Choroid plexus epithelial cell (primary cell): Measurements from ENCODE around the gene SLC16A9.
A peak's percentile ranks its signal among the peaks of the same experiment; 100 is the strongest.

ENCODE experiments used
- DNase-seq: peaks from one replicate; pipeline ENCODE4 v3.0.0-alpha.2; 2010; ENCODE audit warnings: low read depth
- H3K4me3 ChIP-seq: 2 replicates; pipeline ENCODE4 v1.5.1; 2011; ENCODE audit warnings: low read depth, mild to moderate bottlenecking, control low read depth, low read length, moderate library complexity
- TF ChIP-seq, protein P1 (sequence below): conservative IDR thresholded peaks from 2 replicates; pipeline ENCODE4 v1.5.1; 2011; ENCODE audit warnings: low read depth, mild to moderate bottlenecking, control low read depth, inconsistent platforms, low read length, moderate library complexity

The SLC16A9 gene

DNA sequence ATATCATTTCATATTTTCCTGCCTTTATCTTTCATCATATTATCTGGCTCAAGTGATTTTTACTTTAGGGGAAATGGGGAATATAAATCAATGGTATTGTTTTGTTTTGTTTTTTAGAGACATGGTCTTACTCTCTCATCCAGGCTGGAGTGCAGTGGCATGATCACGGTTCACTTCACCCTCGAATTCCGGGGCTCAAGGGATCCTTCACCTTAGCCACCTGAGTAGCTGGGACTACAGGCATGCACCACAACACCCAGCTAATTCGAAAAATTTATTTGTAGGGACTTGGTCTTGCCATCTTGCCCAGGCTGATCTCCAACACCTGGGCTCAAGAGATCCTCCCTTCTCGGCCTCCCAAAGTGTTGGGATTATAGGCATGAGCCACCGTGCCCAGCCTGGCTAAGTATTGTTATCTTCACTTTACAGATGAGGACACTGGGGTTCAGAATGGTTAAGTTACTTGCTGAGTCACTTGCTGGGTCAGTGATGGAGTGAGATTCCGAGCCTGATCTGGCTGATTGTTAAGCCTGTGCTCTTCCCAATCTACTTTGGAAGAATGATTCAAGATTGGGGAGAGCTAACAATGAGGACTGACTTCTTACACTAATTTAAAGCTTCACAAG, 3.7 kb upstream of the SLC16A9 start:
- DNase-seq: no peak
- TF ChIP-seq, protein P1, sequence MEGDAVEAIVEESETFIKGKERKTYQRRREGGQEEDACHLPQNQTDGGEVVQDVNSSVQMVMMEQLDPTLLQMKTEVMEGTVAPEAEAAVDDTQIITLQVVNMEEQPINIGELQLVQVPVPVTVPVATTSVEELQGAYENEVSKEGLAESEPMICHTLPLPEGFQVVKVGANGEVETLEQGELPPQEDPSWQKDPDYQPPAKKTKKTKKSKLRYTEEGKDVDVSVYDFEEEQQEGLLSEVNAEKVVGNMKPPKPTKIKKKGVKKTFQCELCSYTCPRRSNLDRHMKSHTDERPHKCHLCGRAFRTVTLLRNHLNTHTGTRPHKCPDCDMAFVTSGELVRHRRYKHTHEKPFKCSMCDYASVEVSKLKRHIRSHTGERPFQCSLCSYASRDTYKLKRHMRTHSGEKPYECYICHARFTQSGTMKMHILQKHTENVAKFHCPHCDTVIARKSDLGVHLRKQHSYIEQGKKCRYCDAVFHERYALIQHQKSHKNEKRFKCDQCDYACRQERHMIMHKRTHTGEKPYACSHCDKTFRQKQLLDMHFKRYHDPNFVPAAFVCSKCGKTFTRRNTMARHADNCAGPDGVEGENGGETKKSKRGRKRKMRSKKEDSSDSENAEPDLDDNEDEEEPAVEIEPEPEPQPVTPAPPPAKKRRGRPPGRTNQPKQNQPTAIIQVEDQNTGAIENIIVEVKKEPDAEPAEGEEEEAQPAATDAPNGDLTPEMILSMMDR: no peak
- H3K4me3 ChIP-seq: no peak overlapping the region

DNA sequence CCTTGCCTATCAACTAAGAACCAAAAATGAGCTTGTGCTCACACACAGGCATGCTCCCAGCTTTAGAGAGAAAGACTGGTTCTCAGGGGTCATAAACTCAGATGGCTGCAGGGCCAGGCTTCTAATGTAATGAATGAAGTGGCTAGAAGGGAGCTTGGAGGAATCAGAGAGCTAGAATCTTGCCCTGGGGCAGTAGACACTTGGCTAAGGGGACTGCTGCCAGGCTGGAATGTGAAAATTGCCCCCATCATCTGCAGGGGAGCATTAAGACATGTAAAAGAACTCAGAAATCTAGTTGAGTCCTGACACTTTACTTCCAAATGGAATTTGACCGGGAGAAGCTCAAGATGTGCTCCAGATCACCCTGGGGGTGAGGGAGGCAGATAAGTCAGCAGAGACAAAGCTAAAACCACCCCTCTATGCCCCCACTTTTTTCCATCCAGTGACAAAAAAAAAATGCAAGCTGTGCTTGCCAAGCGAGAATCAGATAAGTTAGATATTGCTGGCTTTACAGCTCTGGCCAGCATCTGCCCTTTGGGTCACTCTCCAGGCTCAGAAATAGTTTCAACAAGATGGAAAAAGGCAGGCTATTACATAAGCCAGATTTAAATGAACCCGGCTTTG, 2.3 kb upstream of the SLC16A9 start:
- DNase-seq: peak; percentile 14
- TF ChIP-seq, protein P1: no peak
- H3K4me3 ChIP-seq: no peak overlapping the region

DNA sequence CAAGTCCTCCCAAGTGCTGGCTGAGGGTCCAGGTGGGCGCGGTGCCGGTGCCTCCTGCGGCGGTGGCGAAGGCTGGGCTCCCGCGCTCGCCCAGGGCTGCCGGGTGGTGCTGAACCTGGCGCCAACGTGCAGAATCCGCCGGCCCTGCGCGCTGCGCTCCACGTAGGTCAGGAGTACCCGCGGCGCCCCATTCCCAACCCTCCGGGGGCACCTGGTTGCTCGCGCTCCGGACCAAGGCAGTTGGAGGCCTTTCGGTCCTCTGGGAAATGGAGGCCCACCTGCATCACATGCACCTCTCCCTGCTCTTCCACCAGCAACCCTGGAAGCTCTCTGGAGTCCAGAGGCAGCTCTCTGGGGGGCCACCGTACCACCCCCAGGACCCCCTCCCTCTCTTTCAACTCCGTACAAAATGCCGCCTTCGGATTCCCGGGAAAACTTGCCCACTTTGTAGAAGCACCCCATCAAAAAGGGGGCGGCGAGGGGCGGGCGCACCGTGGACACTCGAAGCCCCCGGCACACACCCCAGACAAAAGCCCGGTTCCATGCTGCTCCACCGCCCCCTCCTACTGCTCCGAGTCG, 745 bp downstream of the SLC16A9 start:
- peak; percentile 4 for DNase-seq
- TF ChIP-seq, protein P1: no peak
- peak overlapping the region; percentile 53 for H3K4me3 ChIP-seq

DNA sequence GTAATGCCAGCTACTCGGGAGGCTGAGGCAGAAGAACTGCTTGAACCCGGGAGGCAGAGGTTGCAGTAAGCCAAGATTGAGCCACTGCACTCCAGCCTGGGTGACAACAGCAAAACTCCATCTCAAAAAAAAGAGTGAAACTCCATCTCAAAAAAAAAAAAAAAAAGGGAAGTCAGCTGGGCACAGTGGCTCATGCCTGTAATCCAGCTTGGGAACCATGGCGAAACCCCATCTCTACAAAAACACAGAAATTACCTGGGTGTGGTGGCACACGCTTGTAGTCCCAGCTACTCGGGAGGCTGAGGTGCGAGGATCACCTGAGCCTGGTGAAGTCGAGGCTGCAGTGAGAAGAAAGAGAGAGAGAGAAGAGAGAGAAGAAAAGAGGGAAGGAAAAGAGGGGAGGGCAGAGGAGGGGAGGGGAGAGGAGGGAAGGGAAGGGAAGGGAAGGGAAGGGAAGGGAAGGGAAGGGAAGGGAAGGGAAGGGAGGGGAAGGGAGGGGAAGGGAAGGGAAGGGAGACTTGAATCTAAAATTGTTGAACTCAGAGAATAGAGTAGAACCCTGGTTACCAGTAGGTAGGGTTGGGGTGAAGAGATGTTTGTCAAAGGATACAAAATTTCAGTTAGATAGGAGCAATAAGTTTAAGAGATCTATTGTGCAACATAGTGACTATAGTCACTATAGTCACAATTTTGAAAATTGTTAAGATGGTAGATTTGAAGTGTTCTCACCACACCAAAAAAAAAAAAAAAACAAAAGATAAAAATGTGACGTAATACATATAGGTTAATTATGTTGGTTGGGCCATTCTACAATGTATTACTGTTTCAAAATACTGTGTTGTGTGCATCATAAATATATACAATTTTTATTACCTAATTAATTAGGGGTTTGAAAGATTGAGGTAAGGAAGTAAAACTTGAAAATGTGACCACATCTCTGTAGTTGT, 2.5 kb downstream of the SLC16A9 start:
- TF ChIP-seq, protein P1: no peak
- DNase-seq: no peak
- no peak overlapping the region for H3K4me3 ChIP-seq

DNA sequence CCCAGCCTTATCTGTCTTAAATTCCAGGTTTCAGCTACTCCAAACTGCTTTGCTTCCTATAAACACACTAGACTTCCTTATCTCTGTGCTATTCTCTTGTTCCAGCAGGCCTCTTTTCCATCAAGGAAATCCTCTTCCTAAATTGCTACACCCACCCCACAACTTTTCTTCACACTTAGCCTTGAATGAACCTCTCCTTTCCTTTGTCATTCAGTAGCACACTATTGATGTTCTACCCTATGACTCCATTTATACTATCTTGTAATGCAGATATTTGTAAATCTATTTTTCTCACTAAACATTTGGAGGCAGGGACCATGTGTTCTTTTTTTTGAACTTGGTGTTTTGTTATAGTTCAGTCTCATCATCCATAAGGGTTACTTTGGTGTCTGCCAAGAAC, 3.7 kb downstream of the SLC16A9 start:
- TF ChIP-seq, protein P1: no peak

DNA sequence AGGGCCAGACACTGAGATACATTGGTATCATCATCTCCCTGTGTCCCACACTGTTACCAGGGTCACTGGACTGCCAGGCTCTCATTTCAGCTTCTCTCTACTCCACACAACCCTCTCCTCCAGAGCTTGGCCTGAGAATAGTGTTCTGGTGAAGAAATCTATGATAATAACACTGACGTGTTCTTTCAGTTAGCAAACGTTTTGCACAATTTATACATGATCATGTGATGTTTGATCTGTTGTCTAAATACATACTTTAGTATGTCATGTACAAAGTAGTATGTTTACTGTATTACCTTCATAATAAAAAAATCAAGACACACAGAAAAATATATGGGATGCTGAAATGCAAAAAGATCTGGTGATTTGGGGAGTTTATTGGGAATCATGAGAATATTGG, 5.0 kb downstream of the SLC16A9 start:
- TF ChIP-seq, protein P1: no peak
- H3K4me3 ChIP-seq: no peak overlapping the region
- peak; percentile 14 for DNase-seq

More for the DNA sequence above, 3.7 kb downstream of the SLC16A9 start:
- no peak for DNase-seq
- H3K4me3 ChIP-seq: no peak overlapping the region
